Mucosa of stomach (tissue), 1 donor: ENCODE data around the gene CCNL1.

Experiments used
- H3K27me3 ChIP-seq: one replicate; pipeline ENCODE4 v1.7.0; 2013; ENCODE audit warnings: mild to moderate bottlenecking, low read length; ENCODE audit not compliant: control insufficient read depth, insufficient read depth
- H3K36me3 ChIP-seq: one replicate; pipeline ENCODE4 v1.7.0; 2013; ENCODE audit warnings: low read length; ENCODE audit not compliant: control insufficient read depth, insufficient read depth
- H3K4me1 ChIP-seq: one replicate; pipeline ENCODE4 v1.7.0; 2013; ENCODE audit warnings: mild to moderate bottlenecking, low read length; ENCODE audit not compliant: control insufficient read depth, insufficient read depth
- H3K4me3 ChIP-seq: one replicate; pipeline ENCODE4 v1.7.0; 2013; ENCODE audit warnings: low read length
- H3K9ac ChIP-seq: one replicate; pipeline ENCODE4 v1.7.0; 2013; ENCODE audit warnings: mild to moderate bottlenecking, low read length, moderate library complexity
- H3K9me3 ChIP-seq: one replicate; pipeline ENCODE4 v1.7.0; 2013; ENCODE audit warnings: mild to moderate bottlenecking, low read length, moderate library complexity; ENCODE audit not compliant: control insufficient read depth
- donor health status: Pancreatic carcinoma.

The CCNL1 gene

DNA sequence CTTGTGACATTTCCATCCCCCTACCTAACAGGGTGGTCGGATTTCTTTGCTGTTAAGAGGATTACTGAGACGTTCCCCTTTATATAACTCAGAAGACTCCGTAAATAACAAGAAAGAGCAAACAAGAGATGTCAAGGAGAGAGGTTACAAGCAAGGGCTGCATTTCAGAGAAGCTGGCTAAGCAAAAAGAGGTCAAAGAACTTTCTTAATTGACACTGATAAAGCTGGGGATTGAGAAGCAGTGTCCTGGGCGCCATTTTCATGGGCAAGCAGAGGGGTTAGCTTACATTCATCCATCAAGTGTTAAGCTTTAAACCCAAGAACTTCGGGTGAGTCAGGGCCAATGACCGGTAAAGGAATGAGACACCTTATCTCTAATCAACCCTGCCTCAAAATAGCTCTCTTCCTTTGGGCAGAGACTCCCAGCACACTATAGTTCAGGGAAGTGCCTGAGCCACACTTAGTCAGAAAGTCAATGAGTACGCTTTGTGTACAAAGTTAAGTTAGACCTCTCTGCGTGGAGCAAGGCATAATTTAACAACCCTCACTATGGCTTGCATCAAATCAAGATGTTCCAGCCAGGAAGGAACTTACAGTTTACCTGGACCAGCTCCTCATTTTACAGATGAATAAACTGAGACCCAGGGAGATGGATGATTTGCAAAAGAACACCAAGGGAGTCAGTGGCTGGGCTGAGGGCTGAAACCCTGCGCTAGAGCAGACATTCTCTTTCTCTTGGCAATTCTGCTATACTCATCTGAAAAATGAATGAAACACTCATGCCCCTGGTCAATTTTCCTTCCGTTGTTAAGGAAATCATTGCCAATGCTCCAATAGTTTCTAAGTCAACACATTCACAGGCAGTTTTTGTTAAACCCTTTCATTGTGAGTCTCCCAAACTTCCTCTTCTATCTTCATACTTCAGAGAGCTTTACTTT lies 44.6 kb downstream of the CCNL1 start:
- H3K9ac ChIP-seq: no peak overlapping the region
- no peak overlapping the region for H3K4me3 ChIP-seq

DNA sequence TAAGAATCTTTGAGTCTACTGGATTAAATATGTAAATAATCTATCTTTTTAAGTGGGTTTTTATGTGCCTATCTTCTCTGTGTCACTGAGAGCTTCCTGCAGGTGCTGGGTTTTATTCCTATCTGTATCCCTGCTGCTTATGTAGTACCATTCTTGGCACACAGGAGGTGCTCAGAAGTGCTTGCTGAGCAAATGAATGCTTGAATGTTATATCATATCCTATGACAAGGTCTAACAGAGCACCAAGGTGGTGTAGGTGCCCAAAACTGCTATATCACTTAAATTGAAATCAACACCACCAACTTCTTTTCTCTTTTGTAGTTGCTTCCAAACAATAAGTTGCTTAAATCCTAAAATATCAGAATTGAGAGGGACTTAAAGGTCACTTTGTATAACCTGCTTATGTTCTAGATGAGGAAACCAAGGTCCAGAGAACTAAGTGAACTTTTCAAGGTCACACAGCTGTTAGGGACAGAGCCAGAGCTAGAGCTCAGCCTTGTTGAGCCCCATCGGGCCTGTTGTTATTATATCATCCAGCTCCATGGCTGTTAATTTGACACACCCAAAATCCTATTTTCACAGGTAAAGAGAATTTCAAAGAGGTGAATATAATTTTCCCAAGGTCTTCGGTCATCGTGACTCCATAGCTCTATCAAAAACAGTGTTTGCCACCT lies 46.0 kb downstream of the CCNL1 start:
- H3K36me3 ChIP-seq: no peaks in the 10 kb centered on the region
- H3K4me3 ChIP-seq: no peak overlapping the region
- no peak overlapping the region for H3K9ac ChIP-seq
- H3K9me3 ChIP-seq: no peaks in the 10 kb centered on the region
- H3K4me1 ChIP-seq: peaks cover 23% of the 10 kb centered on the region
- H3K27me3 ChIP-seq: no peaks in the 10 kb centered on the region

More for the DNA sequence above, 44.6 kb downstream of the CCNL1 start:
- Histone ChIP-seq H3K27me3 (no peaks in the 10 kb centered on the region), H3K9me3 (no peaks in the 10 kb centered on the region), H3K36me3 (no peaks in the 10 kb centered on the region), H3K4me1 (peaks cover 29% of the 10 kb centered on the region)

DNA sequence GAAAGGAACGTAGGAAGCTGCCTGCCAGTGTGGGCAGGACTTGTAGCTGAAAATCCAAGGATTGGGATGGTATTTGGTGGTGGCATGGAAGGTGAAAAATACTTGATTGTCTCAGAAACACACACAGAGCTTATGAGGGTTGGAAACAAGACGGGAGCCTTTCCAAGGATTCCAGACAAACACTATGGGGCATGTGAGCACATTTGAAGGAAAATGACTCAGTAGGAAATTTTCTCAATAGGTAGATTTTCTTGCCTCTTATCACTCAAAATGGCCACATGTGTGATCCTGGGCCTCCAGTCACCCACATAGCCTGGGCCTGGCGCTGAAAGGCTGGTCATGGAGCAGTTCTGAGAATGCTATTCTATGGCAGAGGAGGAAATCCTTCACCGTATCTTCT lies 47.4 kb downstream of the CCNL1 start:
- H3K27me3 ChIP-seq: no peaks in the 10 kb centered on the region
- H3K9ac ChIP-seq: no peak overlapping the region
- H3K9me3 ChIP-seq: no peaks in the 10 kb centered on the region
- H3K4me3 ChIP-seq: no peak overlapping the region
- no peaks in the 10 kb centered on the region for H3K36me3 ChIP-seq
- H3K4me1 ChIP-seq: peaks cover 23% of the 10 kb centered on the region

DNA sequence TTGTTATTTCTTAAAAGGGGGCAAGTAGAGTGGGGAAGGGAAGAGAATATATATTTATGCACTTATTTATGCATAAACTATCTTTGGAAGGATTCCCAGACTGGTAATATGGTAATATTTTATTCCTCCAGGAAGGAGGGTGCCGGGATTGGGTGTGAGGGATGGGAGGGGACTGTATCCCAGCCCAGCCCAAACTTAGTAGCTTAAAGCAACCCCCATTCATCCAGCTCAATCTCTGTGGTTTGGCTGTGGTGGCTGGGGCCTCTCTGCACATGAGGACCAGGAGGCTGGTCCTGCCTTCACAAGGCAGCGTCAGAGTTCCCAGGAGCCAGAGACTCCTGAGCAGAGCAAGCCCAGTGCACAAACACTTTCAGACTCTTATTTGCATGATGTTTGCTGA lies 48.4 kb downstream of the CCNL1 start:
- Histone ChIP-seq H3K27me3 (no peaks in the 10 kb centered on the region), H3K9me3 (no peaks in the 10 kb centered on the region), H3K36me3 (no peaks in the 10 kb centered on the region), H3K9ac (no peak overlapping the region), H3K4me1 (peaks cover 28% of the 10 kb centered on the region), H3K4me3 (no peak overlapping the region)

DNA sequence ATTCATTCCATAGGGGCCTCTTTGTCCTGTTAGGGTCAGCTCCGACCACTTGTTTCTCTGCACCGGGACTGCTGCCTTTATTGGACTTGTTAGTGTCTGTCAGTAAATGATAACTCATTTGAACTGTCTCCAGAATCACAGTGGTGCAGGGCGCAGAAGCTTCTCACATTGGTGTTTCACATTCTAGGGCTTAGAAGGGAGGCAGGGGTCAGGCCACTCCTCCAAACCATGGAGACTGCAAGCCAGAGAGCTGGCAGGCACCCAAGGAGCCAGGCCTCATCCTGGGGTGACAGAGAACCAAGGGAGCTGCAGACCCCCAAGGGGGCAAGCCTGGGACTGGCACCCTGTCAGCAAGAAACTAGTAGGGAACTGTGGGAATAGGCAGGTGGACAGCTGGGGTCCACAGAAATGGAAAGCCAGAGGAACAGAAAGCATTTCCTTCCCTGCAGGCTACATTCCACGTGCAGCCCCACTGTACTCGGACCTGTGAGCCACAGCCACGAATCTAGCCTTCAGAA lies 49.1 kb downstream of the CCNL1 start:
- no peaks in the 10 kb centered on the region for H3K27me3 ChIP-seq
- H3K4me3 ChIP-seq: no peak overlapping the region
- H3K9me3 ChIP-seq: no peaks in the 10 kb centered on the region
- H3K9ac ChIP-seq: no peak overlapping the region
- peaks cover 23% of the 10 kb centered on the region for H3K4me1 ChIP-seq
- no peaks in the 10 kb centered on the region for H3K36me3 ChIP-seq

DNA sequence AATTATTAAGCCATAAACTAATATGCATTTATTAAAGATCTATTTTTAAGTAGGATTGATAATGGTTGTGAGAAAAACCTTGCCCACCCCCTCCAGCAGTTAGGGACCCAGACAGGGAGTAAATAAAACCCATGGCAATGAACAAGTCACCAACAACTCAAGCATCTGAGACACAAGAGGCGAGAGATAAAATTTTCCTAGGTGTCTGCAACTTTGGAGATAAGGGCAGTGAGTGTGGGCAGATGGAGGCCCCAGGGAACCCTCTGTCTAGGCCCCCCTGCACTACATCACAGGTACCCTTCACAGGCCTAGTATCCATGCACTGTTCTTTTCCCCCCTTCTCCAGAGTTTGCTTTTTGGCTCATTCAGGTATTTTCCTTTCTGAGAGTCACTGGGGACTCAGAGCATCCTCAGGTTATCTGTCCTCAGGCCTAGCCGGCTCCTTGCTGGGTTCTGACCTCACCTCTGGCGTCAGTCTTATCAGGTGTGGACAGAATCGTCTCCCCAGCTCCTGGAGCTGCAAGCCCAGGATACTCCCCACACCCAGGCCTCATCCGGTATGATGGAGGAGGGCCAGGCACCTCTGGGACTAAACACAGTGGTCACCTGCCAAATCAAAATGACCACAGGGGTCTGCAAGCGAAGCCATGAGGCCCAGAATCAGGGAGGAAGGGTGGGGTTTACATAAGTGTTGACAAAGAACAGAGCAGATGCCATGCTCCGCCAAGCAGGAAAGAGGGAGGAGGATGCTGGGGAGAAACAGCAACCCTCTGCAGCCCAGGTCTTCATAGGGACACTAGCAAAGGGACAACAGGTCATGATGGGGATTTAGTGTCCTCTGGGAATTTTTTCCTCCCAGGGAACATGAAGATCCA lies 50.4 kb downstream of the CCNL1 start:
- H3K4me1 ChIP-seq: peaks cover 12% of the 10 kb centered on the region
- H3K9ac ChIP-seq: no peak overlapping the region
- H3K27me3 ChIP-seq: no peaks in the 10 kb centered on the region
- H3K4me3 ChIP-seq: no peak overlapping the region
- no peaks in the 10 kb centered on the region for H3K9me3 ChIP-seq
- no peaks in the 10 kb centered on the region for H3K36me3 ChIP-seq

DNA sequence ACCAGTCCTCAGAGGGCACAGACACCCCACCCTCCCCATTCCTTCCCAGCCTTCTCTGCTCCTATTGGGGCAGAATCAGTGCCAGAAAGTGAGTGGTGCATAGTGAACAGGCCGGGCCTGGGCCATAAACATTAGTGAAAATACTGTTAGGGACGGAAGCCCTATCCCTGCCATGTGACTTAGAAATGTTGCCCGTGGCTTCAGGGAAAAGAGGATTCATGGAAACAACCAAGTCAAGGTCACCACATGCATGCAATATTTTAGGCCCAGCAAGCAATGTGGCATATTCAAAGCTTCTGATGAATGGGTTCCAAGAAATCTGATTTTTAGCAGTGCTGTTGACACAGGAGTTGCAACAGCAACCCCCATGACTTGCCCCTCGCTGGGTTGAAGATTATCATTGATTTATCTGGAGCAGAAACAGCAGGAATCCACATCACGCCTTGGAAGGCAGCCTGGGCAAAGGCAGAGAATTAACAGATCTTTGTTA lies 52.3 kb downstream of the CCNL1 start:
- Histone ChIP-seq H3K9ac (no peak overlapping the region), H3K9me3 (no peaks in the 10 kb centered on the region), H3K4me3 (no peak overlapping the region), H3K27me3 (no peaks in the 10 kb centered on the region), H3K4me1 (peaks cover 19% of the 10 kb centered on the region), H3K36me3 (no peaks in the 10 kb centered on the region)

DNA sequence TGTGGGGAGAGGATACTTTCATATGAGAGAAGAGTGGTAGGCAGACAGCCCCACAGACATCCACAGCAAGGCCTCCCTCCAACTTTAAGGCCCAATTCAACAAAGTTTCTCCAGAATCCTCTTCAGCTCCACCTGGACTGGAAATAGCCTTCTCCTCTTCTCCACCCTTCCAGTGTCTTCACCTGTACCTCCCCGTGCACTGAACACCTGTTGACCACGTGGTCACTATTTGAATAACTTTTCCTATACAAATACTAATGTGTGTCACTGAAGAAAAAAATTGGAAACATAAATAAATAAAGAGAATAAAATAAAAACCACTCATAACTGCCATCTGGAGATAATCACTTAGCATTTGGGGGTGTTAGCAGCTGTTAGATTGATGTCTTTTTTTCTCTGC lies 52.9 kb downstream of the CCNL1 start:
- Histone ChIP-seq H3K27me3 (no peaks in the 10 kb centered on the region), H3K4me3 (no peak overlapping the region), H3K36me3 (no peaks in the 10 kb centered on the region), H3K9ac (no peak overlapping the region), H3K4me1 (peaks cover 19% of the 10 kb centered on the region), H3K9me3 (no peaks in the 10 kb centered on the region)

DNA sequence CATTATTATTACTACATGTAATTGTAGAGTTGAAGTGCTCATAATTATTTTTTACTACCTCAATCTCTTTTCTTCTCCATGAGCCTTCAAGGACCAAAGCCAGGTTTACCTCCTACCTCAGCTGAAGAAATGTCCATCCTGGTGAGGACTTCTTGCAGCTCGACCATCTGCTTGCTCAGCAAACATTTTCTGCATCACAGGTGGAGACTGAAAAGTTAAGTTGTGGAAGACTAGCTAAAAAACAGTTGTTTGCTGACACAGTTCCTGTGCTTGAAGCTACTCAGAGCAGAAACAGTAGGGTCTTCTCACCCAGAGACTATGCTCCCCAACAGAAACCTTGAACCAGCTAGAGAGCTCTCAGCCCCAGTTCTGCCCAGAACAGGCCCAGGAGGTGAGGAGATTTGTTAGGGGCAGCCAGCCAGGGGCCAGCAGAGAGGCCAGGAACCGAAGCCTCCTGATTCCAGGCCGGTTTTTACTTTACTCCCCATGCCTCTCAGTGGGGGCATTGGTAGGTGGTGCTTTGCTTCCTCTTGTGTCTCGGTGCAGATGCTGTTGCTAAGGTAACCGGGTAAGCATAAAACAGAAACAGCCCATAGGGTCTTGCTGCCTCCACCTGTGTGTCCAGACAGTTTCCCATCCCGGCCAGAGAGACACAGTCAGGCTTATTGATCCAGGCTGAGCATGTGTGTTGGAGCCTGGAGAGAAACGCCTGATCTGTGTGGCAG lies 54.9 kb downstream of the CCNL1 start:
- no peak overlapping the region for H3K4me3 ChIP-seq
- H3K36me3 ChIP-seq: no peaks in the 10 kb centered on the region
- no peaks in the 10 kb centered on the region for H3K9me3 ChIP-seq
- no peak overlapping the region for H3K9ac ChIP-seq
- peaks cover 19% of the 10 kb centered on the region for H3K4me1 ChIP-seq
- no peaks in the 10 kb centered on the region for H3K27me3 ChIP-seq

DNA sequence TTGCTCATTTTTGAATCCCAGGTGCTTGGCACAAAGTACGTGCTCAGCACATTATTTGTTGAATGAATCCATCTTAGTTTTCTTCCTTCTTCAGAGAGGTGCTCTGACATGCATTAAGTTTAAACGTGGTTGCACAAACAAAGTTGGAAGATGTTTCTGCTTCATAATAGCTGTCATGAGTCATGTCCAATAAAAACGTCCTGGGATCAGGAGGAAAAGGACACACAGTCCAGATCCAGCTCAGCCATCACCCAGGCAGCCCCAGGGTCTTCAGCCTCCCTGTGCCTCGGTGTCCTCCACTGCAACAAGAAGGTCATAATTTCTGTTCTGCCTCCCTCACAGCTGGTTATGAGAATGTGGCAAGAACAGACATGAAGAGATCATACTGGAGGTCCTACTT lies 55.4 kb downstream of the CCNL1 start:
- H3K9me3 ChIP-seq: no peaks in the 10 kb centered on the region

DNA sequence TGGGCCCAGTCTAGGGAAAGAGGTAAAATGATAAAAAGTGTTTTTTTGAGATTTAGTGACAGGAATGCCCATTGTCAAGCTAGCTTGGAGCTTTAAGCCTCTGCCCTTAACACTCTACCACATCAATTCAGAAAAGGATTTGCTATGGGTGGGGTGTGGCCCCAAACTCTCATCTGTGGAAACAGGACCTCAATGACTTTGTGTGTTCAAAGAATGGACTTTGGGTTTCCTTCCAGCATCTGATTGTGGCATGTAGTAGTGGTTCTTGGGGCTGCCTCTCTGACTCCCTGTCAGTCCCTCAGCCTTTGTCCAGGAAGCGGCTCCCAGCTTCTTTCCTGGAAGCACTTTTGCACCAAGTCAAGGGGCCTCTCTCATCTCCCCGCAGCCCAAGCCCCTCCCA lies 56.1 kb downstream of the CCNL1 start:
- no peaks in the 10 kb centered on the region for H3K36me3 ChIP-seq
- peaks cover 14% of the 10 kb centered on the region for H3K4me1 ChIP-seq
- H3K4me3 ChIP-seq: no peak overlapping the region
- no peaks in the 10 kb centered on the region for H3K27me3 ChIP-seq
- no peak overlapping the region for H3K9ac ChIP-seq
- no peaks in the 10 kb centered on the region for H3K9me3 ChIP-seq

More for the DNA sequence above, 55.4 kb downstream of the CCNL1 start:
- peaks cover 14% of the 10 kb centered on the region for H3K4me1 ChIP-seq
- H3K36me3 ChIP-seq: no peaks in the 10 kb centered on the region
- no peak overlapping the region for H3K4me3 ChIP-seq
- no peak overlapping the region for H3K9ac ChIP-seq
- no peaks in the 10 kb centered on the region for H3K27me3 ChIP-seq
